Stimulated activated CD4-positive, alpha-beta T cell treated with anti-CD3 and anti-CD28 coated beads, Interleukin-4, amount 100 ng/mL, for 48 hours (primary cell): ENCODE measurements around the gene FFAR3.
A peak's percentile ranks its signal among the peaks of the same experiment; 100 is the strongest.

Experiments used
- DNase-seq, 2 donors: peaks; one replicate each; pipeline ENCODE4 v3.0.0-alpha.2; 2020; ENCODE audit warnings: low read depth in 2 of 2

The FFAR3 gene

DNA sequence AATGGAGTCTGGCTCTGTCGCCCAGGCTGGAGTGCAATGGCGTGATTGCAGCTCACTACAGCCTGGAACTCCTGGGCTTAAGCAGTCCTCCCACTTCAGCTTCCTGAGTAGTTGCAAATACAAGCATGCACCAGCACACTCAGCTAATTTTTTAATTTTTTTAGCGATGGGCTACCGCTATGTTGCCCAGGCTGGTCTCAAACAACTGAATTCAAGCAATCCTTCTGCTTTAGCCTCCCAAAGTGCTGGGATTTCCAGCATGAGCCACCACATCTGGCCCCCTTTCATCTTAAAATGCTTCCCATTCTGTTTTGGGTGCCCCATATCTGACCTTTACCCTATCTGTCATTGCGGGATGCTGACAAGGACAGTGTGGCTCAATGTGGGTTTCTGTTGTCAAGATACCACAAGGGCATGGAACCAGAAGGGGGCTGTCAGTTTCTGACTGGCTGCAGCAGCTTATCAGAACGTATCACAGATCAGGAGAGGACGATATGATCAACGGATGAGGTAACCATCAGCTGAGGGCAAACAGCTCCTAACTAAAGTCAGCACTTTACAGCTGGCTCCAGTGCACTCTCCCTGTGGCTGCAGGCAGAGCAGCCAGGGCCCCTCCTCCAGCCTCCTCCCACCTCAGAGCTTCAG, 45.0 kb downstream of the FFAR3 start:
- DNase-seq: no peak

DNA sequence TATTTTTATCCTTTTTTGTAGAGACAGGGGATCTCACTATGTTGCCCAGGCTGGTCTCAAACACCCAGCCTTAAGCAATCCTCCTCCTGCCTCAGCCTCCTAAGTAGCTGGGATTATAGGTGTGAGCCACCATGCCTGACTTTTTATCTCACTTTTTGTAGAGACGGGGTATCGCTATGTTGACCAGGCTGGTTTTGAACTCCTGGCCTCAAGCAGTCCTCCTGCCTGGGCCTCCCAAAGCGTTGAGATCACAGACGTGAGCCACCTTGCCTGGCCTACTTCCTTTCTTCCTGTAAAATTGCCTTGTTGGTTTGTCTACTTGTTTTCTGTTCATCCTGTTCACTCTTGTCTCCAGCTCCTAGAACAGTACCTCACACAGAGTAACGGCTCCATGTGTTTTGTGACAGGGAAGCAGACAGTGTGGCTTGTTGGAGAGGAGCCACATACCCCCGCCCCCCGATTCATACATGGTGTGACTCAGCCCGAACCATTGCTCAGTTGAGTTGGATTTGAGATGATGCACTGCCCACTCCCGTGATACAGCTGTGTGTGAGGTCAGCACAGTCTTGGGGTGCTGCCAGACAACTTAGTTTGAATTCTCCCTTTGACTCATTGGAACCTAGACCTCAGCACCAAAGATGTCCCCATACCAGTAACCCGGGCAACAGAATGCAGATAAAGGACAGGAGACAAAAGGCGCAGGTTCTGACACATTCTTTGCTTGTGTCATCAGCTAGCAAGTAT, 46.8 kb downstream of the FFAR3 start:
- DNase-seq: peak; percentile 70 to 71

DNA sequence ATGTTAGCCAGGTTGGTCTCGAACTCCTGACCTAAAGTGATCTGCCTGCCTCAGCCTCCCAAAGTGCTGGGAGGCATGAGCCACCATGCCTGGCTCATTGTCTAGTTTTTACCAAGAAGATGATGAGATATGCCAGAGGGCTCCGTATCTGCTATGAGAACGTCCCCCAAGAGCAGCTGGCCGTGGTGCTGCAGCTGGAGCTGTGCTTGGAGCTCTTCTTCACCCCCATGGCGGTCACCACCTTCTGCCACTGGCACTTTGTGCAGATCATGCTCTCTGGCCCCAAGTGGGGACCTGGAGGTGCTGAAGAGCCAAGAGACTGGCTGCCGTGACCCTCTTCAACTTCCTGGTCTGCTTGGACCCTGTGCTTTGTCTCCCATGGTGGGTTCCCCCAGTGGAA, 49.4 kb downstream of the FFAR3 start:
- no peak for DNase-seq

DNA sequence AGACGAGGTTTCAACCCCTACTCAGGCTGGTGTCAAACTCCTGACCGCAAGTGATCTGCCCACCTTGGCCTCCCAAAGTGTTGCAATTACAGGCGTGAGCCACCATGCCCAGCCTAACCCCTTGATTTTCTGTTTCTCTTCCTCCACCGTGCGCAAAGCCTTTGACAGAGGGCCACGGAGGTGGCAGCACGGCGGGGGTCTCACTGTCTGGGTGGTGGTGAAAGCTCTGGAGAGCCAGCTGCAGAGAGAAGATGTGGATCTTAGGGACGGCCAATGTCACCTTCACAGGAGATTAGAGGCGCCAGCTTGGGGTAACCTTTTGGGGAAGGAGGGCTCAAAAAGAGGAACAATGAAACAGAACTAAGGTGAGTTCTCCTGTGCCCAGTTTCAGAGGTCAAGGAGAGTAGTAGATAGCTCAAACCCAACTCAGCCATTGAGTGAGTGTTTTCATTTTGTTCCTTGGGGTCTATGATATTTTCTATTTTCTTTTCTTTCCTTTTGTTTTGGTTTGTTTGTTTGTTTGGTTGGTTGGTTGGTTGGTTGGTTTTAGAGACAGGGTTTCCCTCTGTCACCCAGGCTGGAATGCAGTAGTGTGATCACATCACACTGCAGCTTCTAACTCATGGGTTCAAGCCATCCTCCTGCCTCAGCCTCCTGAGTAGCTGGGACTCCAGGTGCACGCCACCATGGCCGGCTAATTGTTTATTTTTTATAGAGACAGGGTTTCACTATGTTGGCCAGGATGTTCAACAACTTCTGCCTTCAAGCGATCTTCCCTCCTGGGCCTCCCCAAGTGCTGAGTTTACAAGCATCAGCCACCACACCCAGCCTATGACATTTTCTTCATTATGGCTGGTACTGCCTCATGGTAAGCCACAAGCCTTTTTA, 50.3 kb downstream of the FFAR3 start:
- DNase-seq: no peak

DNA sequence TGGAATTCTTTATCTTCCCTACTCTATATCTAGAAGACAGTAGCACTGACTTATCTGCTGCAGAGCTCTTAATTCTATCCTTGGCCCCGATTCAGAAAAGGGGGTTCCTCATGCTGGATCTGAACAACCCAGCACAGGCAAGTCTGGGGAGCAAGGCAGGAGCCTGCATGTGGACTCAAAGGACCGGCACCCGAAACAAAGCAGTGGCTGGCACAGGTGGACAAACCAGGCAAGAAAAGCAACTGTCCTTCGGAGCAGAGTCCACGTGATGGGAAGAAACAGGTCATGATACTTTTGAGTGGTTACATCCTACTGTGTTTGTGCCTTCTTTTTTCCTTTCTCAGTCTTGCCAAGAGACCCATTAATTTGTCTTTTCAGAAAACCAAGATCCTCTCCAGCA, 50.9 kb downstream of the FFAR3 start:
- no peak for DNase-seq
